ENCODE measurements around the gene RBM39.
"Not testable (repeated sequence)": the region's sequence is repeated elsewhere in the genome, so short reads cannot be mapped to it uniquely, and the experiment has no call there.

The RBM39 gene

GRCh38 chr20:35757098-35757705 is 15.1 kb upstream of the RBM39 start:
- Histone ChIP-seq H3K4me3 (ENCODE audit: low read length) (no peak overlapping the region), H3K9ac (ENCODE audit: low read length) (no peak overlapping the region), H4K20me1 (ENCODE audit: insufficient read depth, low read length) (no peaks in the 10 kb centered on the region), H3K79me2 (ENCODE audit: low read length) (no peaks in the 10 kb centered on the region), H3K27ac (ENCODE audit: low read length) (no peak overlapping the region), H2AFZ (ENCODE audit: low read depth, low read length) (no peak overlapping the region), H3K4me2 (ENCODE audit: low read length) (0 out of 2 replicates have a peak overlapping the region, but pooled peaks have one; percentile 10), H3K9me3 (ENCODE audit: insufficient read depth, low read length) (no peaks in the 10 kb centered on the region), H3K36me3 (replicated peaks; ENCODE audit: low read depth, low read length) (no peaks in the 10 kb centered on the region), H3K27me3 (ENCODE audit: low read depth, low read length) (peaks cover 8% of the 10 kb centered on the region), H3K4me1 (ENCODE audit: low read length) (no peaks in the 10 kb centered on the region)
- TF ChIP-seq CTCF (IDR thresholded peaks at IDR 0.05; ENCODE audit: low read depth, low read length): no peak
- no peak for TF ChIP-seq EZH2phosphoT487 (IDR thresholded peaks at IDR 0.05; ENCODE audit: low read depth)

GRCh38 chr20:35756404-35756803 is 14.3 kb upstream of the RBM39 start:
- H3K9me3 ChIP-seq (ENCODE audit: insufficient read depth, low read length): no peaks in the 10 kb centered on the region
- no peak overlapping the region for H3K4me2 ChIP-seq (ENCODE audit: low read length)
- no peak overlapping the region for H3K4me3 ChIP-seq (ENCODE audit: low read length)
- peaks cover 8% of the 10 kb centered on the region for H3K27me3 ChIP-seq (ENCODE audit: low read depth, low read length)
- no peak overlapping the region for H3K9ac ChIP-seq (ENCODE audit: low read length)
- TF ChIP-seq CTCF (IDR thresholded peaks at IDR 0.05; ENCODE audit: low read depth, low read length) (no peak), EZH2phosphoT487 (IDR thresholded peaks at IDR 0.05; ENCODE audit: low read depth) (no peak)
- H3K27ac ChIP-seq (ENCODE audit: low read length): no peak overlapping the region
- no peaks in the 10 kb centered on the region for H4K20me1 ChIP-seq (ENCODE audit: insufficient read depth, low read length)
- no peaks in the 10 kb centered on the region for H3K36me3 ChIP-seq (replicated peaks; ENCODE audit: low read depth, low read length)
- no peak overlapping the region for H2AFZ ChIP-seq (ENCODE audit: low read depth, low read length)
- H3K4me1 ChIP-seq (ENCODE audit: low read length): no peaks in the 10 kb centered on the region
- H3K79me2 ChIP-seq (ENCODE audit: low read length): no peaks in the 10 kb centered on the region

- peaks cover 21% of the 10 kb centered on the region for H3K27me3 ChIP-seq (ENCODE audit: low read depth, low read length)
- no peak for TF ChIP-seq EZH2phosphoT487 (IDR thresholded peaks at IDR 0.05; ENCODE audit: low read depth)
- no peak for TF ChIP-seq CTCF (IDR thresholded peaks at IDR 0.05; ENCODE audit: low read depth, low read length)
- no peak overlapping the region for H3K9ac ChIP-seq (ENCODE audit: low read length)
Measured at GRCh38 chr20:35750611-35751010, 8.6 kb upstream of the RBM39 start.

GRCh38 chr20:35744492-35744841 is 2.4 kb upstream of the RBM39 start:
- peaks cover 18% of the 10 kb centered on the region for H4K20me1 ChIP-seq (ENCODE audit: insufficient read depth, low read length)
- not testable (repeated sequence) for H3K9ac ChIP-seq (ENCODE audit: low read length)

More at GRCh38 chr20:35750611-35751010, 8.6 kb upstream of the RBM39 start:
- no peak overlapping the region for H3K27ac ChIP-seq (ENCODE audit: low read length)
- no peak overlapping the region for H3K4me2 ChIP-seq (ENCODE audit: low read length)
- no peak overlapping the region for H2AFZ ChIP-seq (ENCODE audit: low read depth, low read length)
- H3K4me3 ChIP-seq (ENCODE audit: low read length): no peak overlapping the region
- no peaks in the 10 kb centered on the region for H3K79me2 ChIP-seq (ENCODE audit: low read length)
- H3K36me3 ChIP-seq (replicated peaks; ENCODE audit: low read depth, low read length): no peaks in the 10 kb centered on the region
- H3K4me1 ChIP-seq (ENCODE audit: low read length): no peaks in the 10 kb centered on the region
- no peaks in the 10 kb centered on the region for H4K20me1 ChIP-seq (ENCODE audit: insufficient read depth, low read length)
- no peaks in the 10 kb centered on the region for H3K9me3 ChIP-seq (ENCODE audit: insufficient read depth, low read length)

More at GRCh38 chr20:35744492-35744841, 2.4 kb upstream of the RBM39 start:
- H3K27me3 ChIP-seq (ENCODE audit: low read depth, low read length); H3K4me3 ChIP-seq (ENCODE audit: low read length); H3K9me3 ChIP-seq (ENCODE audit: insufficient read depth, low read length); H2AFZ ChIP-seq (ENCODE audit: low read depth, low read length); H3K27ac ChIP-seq (ENCODE audit: low read length): not testable (repeated sequence)
- Histone ChIP-seq H3K4me2 (ENCODE audit: low read length) (peak overlapping the region; percentile 84), H3K4me1 (ENCODE audit: low read length) (peaks cover 23% of the 10 kb centered on the region), H3K36me3 (replicated peaks; ENCODE audit: low read depth, low read length) (peaks cover 20% of the 10 kb centered on the region), H3K79me2 (ENCODE audit: low read length) (peaks cover 38% of the 10 kb centered on the region)
